Endothelial cell of umbilical vein (primary cell): ENCODE data around the gene IFNA5. TPM values are rescaled to one million over a fixed set of nuclear protein-coding genes. Genes with fewer than 3 reads are reported as not detected.
A peak's percentile ranks its signal among the peaks of the same experiment; 100 is the strongest.

Source experiments
- BruUV-seq: library from RNA; stranded (reverse); fragments of 400-500 nt; replicated peaks from 2 replicates; lab custom pipeline; 2021; lab: Mats Ljungman, UMichigan
- CTCF ChIA-PET: fragments of 300-600, 350-600 bp; sonication (Branson Sonifier 250); formaldehyde crosslinking; loops from one replicate; lab custom pipeline; 2021; ENCODE audit warnings: antibody characterized with exemption, inconsistent platforms; lab: Charles Lee
- POLR2A ChIA-PET: fragments of 300-600, 350-600 bp; sonication (Branson Sonifier 250); formaldehyde crosslinking; loops from one replicate; lab custom pipeline; 2021; ENCODE audit warnings: antibody characterized with exemption, inconsistent platforms; lab: Charles Lee
- DNase-seq: peaks from one replicate; pipeline ENCODE4 v3.0.0-alpha.2; 2011; ENCODE audit warnings: low read depth, low spot score
- FAIRE-seq: peaks from 2 replicates; lab custom pipeline; 2011; peaks lifted over from hg19 to GRCh38; lab: Jason Lieb, UNC
- H2AFZ ChIP-seq: 2 replicates; pipeline ENCODE4 v1.6.0; 2012; ENCODE audit warnings: low read depth, low read length, control low read depth, inconsistent platforms
- H3K27ac ChIP-seq: 2 replicates; pipeline ENCODE4 v1.5.1; 2011; ENCODE audit warnings: low read depth, mild to moderate bottlenecking, control low read depth, low read length, moderate library complexity; ENCODE audit not compliant: insufficient read depth
- H3K27me3 ChIP-seq, 2 experiments: 2 replicates each; pipeline versions ENCODE4 v1.6.0 to v1.6.1; 2011; ENCODE audit warnings: low read length in 2 of 2, mixed read lengths in 1 of 2; ENCODE audit not compliant: control insufficient read depth in 2 of 2, insufficient read depth in 2 of 2
- H3K36me3 ChIP-seq, 2 experiments: 2 replicates in 1 of 2; 3 replicates in 1 of 2; pipeline ENCODE4 v1.5.1; 2011; ENCODE audit warnings: low read length in 2 of 2, mild to moderate bottlenecking in 1 of 2, moderate library complexity in 1 of 2; ENCODE audit not compliant: control insufficient read depth in 2 of 2, insufficient read depth in 2 of 2; ENCODE audit errors: extremely low read depth in 1 of 2
- H3K4me1 ChIP-seq: 3 replicates; pipeline ENCODE4 v1.5.1; 2011; ENCODE audit warnings: mild to moderate bottlenecking, low read length; ENCODE audit not compliant: control insufficient read depth, insufficient read depth; ENCODE audit errors: extremely low read depth
- H3K4me2 ChIP-seq: 2 replicates; pipeline ENCODE4 v1.6.1; 2011; ENCODE audit warnings: low read length, control low read depth, mixed read lengths; ENCODE audit not compliant: insufficient read depth
- H3K4me3 ChIP-seq, 3 experiments: fragments of 200-600 bp in 1 of 3; sonication (generic), shearing (Covaris generic) in 1 of 3; replicated peaks in 1 of 3; 2 replicates each; pipeline ENCODE4 v1.5.1; 2011 to 2016; ENCODE audit warnings: control low read depth in 3 of 3, low read length in 3 of 3, mild to moderate bottlenecking in 2 of 3, inconsistent platforms in 1 of 3, low read depth in 1 of 3, moderate library complexity in 1 of 3; ENCODE audit not compliant: insufficient read depth in 1 of 3
- H3K79me2 ChIP-seq: 2 replicates; pipeline ENCODE4 v1.6.0; 2012; ENCODE audit warnings: low read length, inconsistent platforms; ENCODE audit not compliant: control insufficient read depth, insufficient read depth
- H3K9ac ChIP-seq: replicated peaks from 2 replicates; pipeline ENCODE3; 2011; ENCODE audit warnings: low read length, control low read depth; ENCODE audit not compliant: insufficient read depth; ENCODE audit errors: extremely low read depth
- H3K9me1 ChIP-seq: replicated peaks from 3 replicates; pipeline ENCODE4 v1.6.0; 2011; ENCODE audit warnings: mild to moderate bottlenecking, low read length; ENCODE audit not compliant: control insufficient read depth, insufficient read depth; ENCODE audit errors: extremely low read depth
- H3K9me3 ChIP-seq: replicated peaks from 2 replicates; pipeline ENCODE4 v1.5.1; 2012; ENCODE audit warnings: low read length, inconsistent platforms; ENCODE audit not compliant: control insufficient read depth, insufficient read depth
- H4K20me1 ChIP-seq: replicated peaks from 2 replicates; pipeline ENCODE3; 2011; ENCODE audit warnings: mild to moderate bottlenecking, low read length; ENCODE audit not compliant: control insufficient read depth, insufficient read depth; ENCODE audit errors: extremely low read depth
- EZH2 ChIP-seq: IDR thresholded peaks from 2 replicates; pipeline ENCODE4 v1.6.1; 2012; ENCODE audit warnings: borderline replicate concordance, low read depth, mild to moderate bottlenecking, moderate library complexity, low read length, inconsistent platforms; ENCODE audit not compliant: severe bottlenecking
- FOS ChIP-seq: IDR thresholded peaks from 2 replicates; pipeline ENCODE4 v1.6.1; 2011; ENCODE audit warnings: mild to moderate bottlenecking, low read length, moderate library complexity, borderline replicate concordance; ENCODE audit not compliant: insufficient read depth
- GATA2 ChIP-seq: IDR thresholded peaks from 2 replicates; pipeline ENCODE4 v1.7.0; 2011; ENCODE audit warnings: low read depth, mild to moderate bottlenecking, moderate library complexity, mixed read lengths, low read length; ENCODE audit not compliant: insufficient read length, insufficient read depth
- JUN ChIP-seq: IDR thresholded peaks from 2 replicates; pipeline ENCODE4 v1.6.1; 2011; ENCODE audit warnings: borderline replicate concordance, low read depth; ENCODE audit not compliant: insufficient read length, insufficient read depth
- MYC ChIP-seq: IDR thresholded peaks from one replicate; pipeline ENCODE4 v1.6.1; 2011; ENCODE audit warnings: mild to moderate bottlenecking, low read depth, low read length
- POLR2A ChIP-seq: IDR thresholded peaks from 2 replicates; pipeline ENCODE4 v1.6.1; 2012; ENCODE audit warnings: low read depth, mild to moderate bottlenecking, control low read depth, low read length
- POLR2AphosphoS5 ChIP-seq: IDR thresholded peaks from 2 replicates; pipeline ENCODE4 v1.6.1; 2012; ENCODE audit warnings: low read depth, mild to moderate bottlenecking, control low read depth, low read length, moderate library complexity; ENCODE audit not compliant: insufficient read depth
- dilution Hi-C: fragments of 300-500 bp; cut with MboI; formaldehyde crosslinking; loops from one replicate; pipeline ENCODE4 v1.15.0; 2019; ENCODE audit warnings: low sequenced_read_pairs; ENCODE audit not compliant: extremely low pct_ligation_motif_present
- intact Hi-C: fragments of 100-400 bp; cut with micrococcal nuclease; formaldehyde crosslinking; loops from one replicate; pipeline ENCODE4 v1.10.0; 2022
- polyA plus RNA-seq, 4 experiments: library from polyadenylated mRNA; depleted of rRNA in 3 of 4; stranded (reverse) in 3 of 4; unstranded in 1 of 4; fragments of >200 nt; gene quantifications; 2 replicates each; pipeline versions ENCODE4 v1.2.1 to v1.2.3, GENCODE V29; 2011 to 2012; ENCODE audit warnings: missing spikeins in 1 of 4
- total RNA-seq: library from RNA; stranded (reverse); gene quantifications from 2 replicates; pipeline ENCODE4 v1.2.3, GENCODE V29; 2021
- TF ChIP-seq, protein P1 (sequence below): IDR thresholded peaks from 2 replicates; pipeline ENCODE4 v1.6.1; 2011; ENCODE audit not compliant: insufficient read depth, insufficient read length
- TF ChIP-seq, protein P2 (sequence below), 2 donors: IDR thresholded peaks; 1 replicate in 1 of 2; 2 replicates in 1 of 2; pipeline ENCODE4 v1.5.1; 2011; ENCODE audit warnings: low read length in 2 of 2, mild to moderate bottlenecking in 2 of 2, moderate library complexity in 2 of 2, control low read depth in 1 of 2, inconsistent platforms in 1 of 2, low read depth in 1 of 2; ENCODE audit not compliant: insufficient read depth in 1 of 2; ENCODE audit errors: extremely low read depth in 1 of 2

The IFNA5 gene
- total and polyA plus RNA-seq, 2 donors (not counting 3 experiments of a cell fraction or from before 2014, with no cell fraction given), result not detected

DNA sequence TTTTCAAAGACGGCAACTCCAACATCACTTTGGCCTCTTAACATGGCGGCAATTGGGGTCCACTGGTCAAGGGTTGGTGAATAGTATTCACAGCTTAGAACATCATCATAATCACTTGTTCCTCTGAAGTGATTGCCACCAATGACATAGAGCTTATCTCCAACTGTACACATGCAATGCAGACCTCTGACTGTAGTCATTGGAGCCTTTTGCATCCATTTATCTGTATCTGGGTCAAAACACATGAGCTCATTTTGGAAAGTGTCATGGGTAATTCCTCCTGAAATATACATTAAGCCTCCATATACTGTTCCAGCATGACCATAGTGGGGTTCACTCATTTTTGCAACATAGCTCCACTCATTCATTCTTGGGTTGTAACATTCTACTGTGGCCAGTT lies 28.1 kb upstream of the IFNA5 start:
- POLR2A ChIA-PET, result interaction anchor here (0.6 kb wide), 1 partner anchor 15 kb away, joined by 7 read pairs; no protein-coding TSS in a partner anchor
- Histone ChIP-seq H3K36me3 (peaks cover 0 to 4% of the 10 kb centered on the region in 2 experiments), H2AFZ (no peak overlapping the region), H3K9ac (no peak overlapping the region), H3K4me3 (no peak overlapping the region), H3K27ac (no peak overlapping the region), H3K4me1 (peaks cover 35% of the 10 kb centered on the region), H3K79me2 (peaks cover 65% of the 10 kb centered on the region), H3K4me2 (peak overlapping the region; percentile 99), H3K27me3 (peaks cover 2 to 3% of the 10 kb centered on the region in 2 experiments), H3K9me3 (no peaks in the 10 kb centered on the region), H3K9me1 (no peaks in the 10 kb centered on the region), H4K20me1 (peaks cover 10% of the 10 kb centered on the region)
- DNase-seq (no peak), FAIRE-seq (no peak)
- no TSS peak for BruUV-seq
- intact Hi-C loops (loop anchor here (5.0 to 10.0 kb wide), 3 partner anchors 224 to 1112 kb away; partner anchors contain the start of genes DMRTA1 and MTAP), dilution Hi-C loops (no loop called here)
- no peak for TF ChIP-seq JUN
- TF ChIP-seq, protein P1, sequence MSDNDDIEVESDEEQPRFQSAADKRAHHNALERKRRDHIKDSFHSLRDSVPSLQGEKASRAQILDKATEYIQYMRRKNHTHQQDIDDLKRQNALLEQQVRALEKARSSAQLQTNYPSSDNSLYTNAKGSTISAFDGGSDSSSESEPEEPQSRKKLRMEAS, result no peak
- TF ChIP-seq POLR2AphosphoS5, result no peak
- TF ChIP-seq POLR2A, result no peak
- TF ChIP-seq GATA2, result no peak
- no peak for TF ChIP-seq MYC
- TF ChIP-seq, protein P2, sequence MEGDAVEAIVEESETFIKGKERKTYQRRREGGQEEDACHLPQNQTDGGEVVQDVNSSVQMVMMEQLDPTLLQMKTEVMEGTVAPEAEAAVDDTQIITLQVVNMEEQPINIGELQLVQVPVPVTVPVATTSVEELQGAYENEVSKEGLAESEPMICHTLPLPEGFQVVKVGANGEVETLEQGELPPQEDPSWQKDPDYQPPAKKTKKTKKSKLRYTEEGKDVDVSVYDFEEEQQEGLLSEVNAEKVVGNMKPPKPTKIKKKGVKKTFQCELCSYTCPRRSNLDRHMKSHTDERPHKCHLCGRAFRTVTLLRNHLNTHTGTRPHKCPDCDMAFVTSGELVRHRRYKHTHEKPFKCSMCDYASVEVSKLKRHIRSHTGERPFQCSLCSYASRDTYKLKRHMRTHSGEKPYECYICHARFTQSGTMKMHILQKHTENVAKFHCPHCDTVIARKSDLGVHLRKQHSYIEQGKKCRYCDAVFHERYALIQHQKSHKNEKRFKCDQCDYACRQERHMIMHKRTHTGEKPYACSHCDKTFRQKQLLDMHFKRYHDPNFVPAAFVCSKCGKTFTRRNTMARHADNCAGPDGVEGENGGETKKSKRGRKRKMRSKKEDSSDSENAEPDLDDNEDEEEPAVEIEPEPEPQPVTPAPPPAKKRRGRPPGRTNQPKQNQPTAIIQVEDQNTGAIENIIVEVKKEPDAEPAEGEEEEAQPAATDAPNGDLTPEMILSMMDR (IDR thresholded peaks at IDR 0.05; ENCODE audit: extremely low read depth in 1 of 2, insufficient read depth in 1 of 2, low read depth in 1 of 2, low read length in 2 of 2), result no peak
- no peak for TF ChIP-seq EZH2
- TF ChIP-seq FOS, result no peak
- CTCF ChIA-PET, result interaction anchor here (1.0 to 3.2 kb wide), 6 partner anchors 11 to 243 kb away, joined by 3 to 23 read pairs (median 4); no protein-coding TSS in a partner anchor
